Measurements from ENCODE around the gene KIF3B. TPM values are rescaled to one million over a fixed set of nuclear protein-coding genes. Genes with fewer than 3 reads are reported as not detected.

The KIF3B gene
- total and polyA plus RNA-seq, 2 donors (not counting 1 experiment from before 2014, with no cell fraction given) = 27.6 to 35.6 TPM

DNA sequence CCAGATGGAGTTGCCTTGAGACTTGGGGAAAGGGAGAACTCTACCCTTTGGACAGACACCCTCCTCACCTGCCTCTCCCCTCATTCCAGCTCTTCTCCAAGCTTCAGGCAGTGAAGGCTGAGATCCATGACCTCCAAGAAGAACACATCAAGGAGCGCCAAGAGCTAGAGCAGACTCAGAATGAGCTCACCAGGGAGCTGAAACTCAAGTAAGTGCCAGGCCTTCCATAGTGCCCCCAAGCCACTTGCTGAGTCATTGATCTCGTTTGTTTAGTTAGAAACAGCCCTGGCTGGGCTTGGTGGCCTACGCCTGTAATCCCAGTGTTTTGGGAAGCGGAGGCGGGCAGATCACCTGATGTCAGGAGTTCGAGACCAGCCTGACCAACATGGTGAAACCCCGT, 39.2 kb downstream of the KIF3B start:
- Histone ChIP-seq H3K9me3 (ENCODE audit: control insufficient read depth, insufficient read depth, low read depth, low read length) (no peaks in the 10 kb centered on the region), H3K79me2 (ENCODE audit: control insufficient read depth, insufficient read depth, low read length) (no peaks in the 10 kb centered on the region), H3K4me3 (replicated peaks in 1 of 4; ENCODE audit: control extremely low read depth in 1 of 4, insufficient read depth in 1 of 4, low read depth in 3 of 4, low read length in 4 of 4) (no peak overlapping the region), H4K20me1 (ENCODE audit: control insufficient read depth, extremely low read depth, insufficient read depth, low read length) (no peaks in the 10 kb centered on the region), H3K36me3 (ENCODE audit: control insufficient read depth, insufficient read depth, low read length) (no peaks in the 10 kb centered on the region), H3K4me1 (ENCODE audit: control insufficient read depth, extremely low read depth, insufficient read depth, low read length) (no peaks in the 10 kb centered on the region), H3K9ac (ENCODE audit: insufficient read depth, low read length) (no peak overlapping the region), H2AFZ (ENCODE audit: low read length) (no peak overlapping the region), H3K27ac (ENCODE audit: insufficient read depth, low read length) (no peak overlapping the region), H3K27me3 (ENCODE audit: control insufficient read depth, insufficient read depth, low read length) (no peaks in the 10 kb centered on the region), H3K4me2 (ENCODE audit: extremely low read depth, insufficient read depth, low read length) (no peak overlapping the region)
- TF ChIP-seq EZH2 (IDR thresholded peaks at IDR 0.05; ENCODE audit: low read length, missing control alignments) = no peak
- TF ChIP-seq, protein P1, sequence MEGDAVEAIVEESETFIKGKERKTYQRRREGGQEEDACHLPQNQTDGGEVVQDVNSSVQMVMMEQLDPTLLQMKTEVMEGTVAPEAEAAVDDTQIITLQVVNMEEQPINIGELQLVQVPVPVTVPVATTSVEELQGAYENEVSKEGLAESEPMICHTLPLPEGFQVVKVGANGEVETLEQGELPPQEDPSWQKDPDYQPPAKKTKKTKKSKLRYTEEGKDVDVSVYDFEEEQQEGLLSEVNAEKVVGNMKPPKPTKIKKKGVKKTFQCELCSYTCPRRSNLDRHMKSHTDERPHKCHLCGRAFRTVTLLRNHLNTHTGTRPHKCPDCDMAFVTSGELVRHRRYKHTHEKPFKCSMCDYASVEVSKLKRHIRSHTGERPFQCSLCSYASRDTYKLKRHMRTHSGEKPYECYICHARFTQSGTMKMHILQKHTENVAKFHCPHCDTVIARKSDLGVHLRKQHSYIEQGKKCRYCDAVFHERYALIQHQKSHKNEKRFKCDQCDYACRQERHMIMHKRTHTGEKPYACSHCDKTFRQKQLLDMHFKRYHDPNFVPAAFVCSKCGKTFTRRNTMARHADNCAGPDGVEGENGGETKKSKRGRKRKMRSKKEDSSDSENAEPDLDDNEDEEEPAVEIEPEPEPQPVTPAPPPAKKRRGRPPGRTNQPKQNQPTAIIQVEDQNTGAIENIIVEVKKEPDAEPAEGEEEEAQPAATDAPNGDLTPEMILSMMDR (conservative IDR thresholded peaks at IDR 0.05 in 1 of 2, IDR thresholded peaks at IDR 0.05 in 1 of 2; ENCODE audit: low read depth in 1 of 2, low read length in 2 of 2) = no peak
- no peak for DNase-seq (ENCODE audit: low read depth in 2 of 2)

DNA sequence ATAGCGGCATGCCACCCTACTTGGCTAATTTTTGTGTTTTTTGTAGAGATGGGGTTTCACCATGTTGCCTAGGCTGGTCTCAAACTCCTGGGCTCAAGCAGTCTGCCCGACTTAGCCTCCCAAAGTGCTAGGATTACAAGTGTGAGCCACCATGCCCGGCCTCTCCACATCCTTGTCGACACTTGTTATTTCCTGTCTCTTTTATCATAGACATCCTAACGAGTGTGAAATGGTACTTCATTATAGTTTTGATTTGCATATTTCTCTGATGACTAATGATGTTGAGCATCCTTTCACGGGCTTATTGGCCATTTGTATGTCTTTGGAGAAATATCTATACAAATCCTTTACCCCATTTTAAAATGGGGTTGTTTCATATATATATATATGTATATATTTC, 41.6 kb downstream of the KIF3B start:
- no peak overlapping the region for H3K4me3 ChIP-seq (replicated peaks in 1 of 4; ENCODE audit: control extremely low read depth in 1 of 4, insufficient read depth in 1 of 4, low read depth in 3 of 4, low read length in 4 of 4)
- no peak overlapping the region for H3K4me2 ChIP-seq (ENCODE audit: extremely low read depth, insufficient read depth, low read length)
- H3K27me3 ChIP-seq (ENCODE audit: control insufficient read depth, insufficient read depth, low read length) = no peaks in the 10 kb centered on the region
- TF ChIP-seq, protein P1 (conservative IDR thresholded peaks at IDR 0.05 in 1 of 2, IDR thresholded peaks at IDR 0.05 in 1 of 2; ENCODE audit: low read depth in 1 of 2, low read length in 2 of 2) = no peak
- no peak for TF ChIP-seq EZH2 (IDR thresholded peaks at IDR 0.05; ENCODE audit: low read length, missing control alignments)
- DNase-seq (ENCODE audit: low read depth in 2 of 2) = no peak
- no peak overlapping the region for H3K27ac ChIP-seq (ENCODE audit: insufficient read depth, low read length)
- no peak overlapping the region for H2AFZ ChIP-seq (ENCODE audit: low read length)
- H3K79me2 ChIP-seq (ENCODE audit: control insufficient read depth, insufficient read depth, low read length) = no peaks in the 10 kb centered on the region
- H4K20me1 ChIP-seq (ENCODE audit: control insufficient read depth, extremely low read depth, insufficient read depth, low read length) = no peaks in the 10 kb centered on the region
- H3K36me3 ChIP-seq (ENCODE audit: control insufficient read depth, insufficient read depth, low read length) = no peaks in the 10 kb centered on the region
- H3K9me3 ChIP-seq (ENCODE audit: control insufficient read depth, insufficient read depth, low read depth, low read length) = no peaks in the 10 kb centered on the region
- no peaks in the 10 kb centered on the region for H3K4me1 ChIP-seq (ENCODE audit: control insufficient read depth, extremely low read depth, insufficient read depth, low read length)
- no peak overlapping the region for H3K9ac ChIP-seq (ENCODE audit: insufficient read depth, low read length)

DNA sequence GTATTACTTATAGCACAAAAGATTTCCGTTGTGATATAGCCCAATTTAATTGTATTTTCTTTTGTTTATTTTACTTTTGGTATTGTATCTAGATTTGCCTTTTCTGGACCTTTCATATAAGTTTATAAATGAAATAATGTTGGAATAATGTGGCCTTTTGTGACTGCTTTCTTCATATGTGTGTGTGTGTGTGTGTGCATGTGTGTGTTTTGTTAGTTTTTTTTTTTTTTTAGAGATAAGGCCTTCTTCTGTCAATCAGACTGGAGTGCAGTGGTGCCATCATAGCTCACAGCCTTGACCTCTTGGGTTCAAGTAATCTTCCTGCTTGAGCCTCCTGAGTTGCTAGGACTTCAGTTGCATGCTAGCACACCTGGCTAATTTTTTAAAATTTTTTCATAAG, 42.9 kb downstream of the KIF3B start:
- H3K9ac ChIP-seq (ENCODE audit: insufficient read depth, low read length) = no peak overlapping the region
- no peak overlapping the region for H3K4me3 ChIP-seq (replicated peaks in 1 of 4; ENCODE audit: control extremely low read depth in 1 of 4, insufficient read depth in 1 of 4, low read depth in 3 of 4, low read length in 4 of 4)
- H3K4me1 ChIP-seq (ENCODE audit: control insufficient read depth, extremely low read depth, insufficient read depth, low read length) = no peaks in the 10 kb centered on the region
- DNase-seq (ENCODE audit: low read depth in 2 of 2) = no peak
- no peaks in the 10 kb centered on the region for H3K27me3 ChIP-seq (ENCODE audit: control insufficient read depth, insufficient read depth, low read length)
- no peak overlapping the region for H2AFZ ChIP-seq (ENCODE audit: low read length)
- no peaks in the 10 kb centered on the region for H3K79me2 ChIP-seq (ENCODE audit: control insufficient read depth, insufficient read depth, low read length)
- TF ChIP-seq EZH2 (IDR thresholded peaks at IDR 0.05; ENCODE audit: low read length, missing control alignments) = no peak
- TF ChIP-seq, protein P1 (conservative IDR thresholded peaks at IDR 0.05 in 1 of 2, IDR thresholded peaks at IDR 0.05 in 1 of 2; ENCODE audit: low read depth in 1 of 2, low read length in 2 of 2) = no peak
- H4K20me1 ChIP-seq (ENCODE audit: control insufficient read depth, extremely low read depth, insufficient read depth, low read length) = no peaks in the 10 kb centered on the region
- no peaks in the 10 kb centered on the region for H3K9me3 ChIP-seq (ENCODE audit: control insufficient read depth, insufficient read depth, low read depth, low read length)
- no peak overlapping the region for H3K27ac ChIP-seq (ENCODE audit: insufficient read depth, low read length)
- H3K4me2 ChIP-seq (ENCODE audit: extremely low read depth, insufficient read depth, low read length) = no peak overlapping the region
- no peaks in the 10 kb centered on the region for H3K36me3 ChIP-seq (ENCODE audit: control insufficient read depth, insufficient read depth, low read length)

Data from fibroblast of lung (primary cell).